GM18868 (cell line): ENCODE data around the gene PMEPA1.
A peak's percentile ranks its signal among the peaks of the same experiment; 100 is the strongest.

ENCODE experiments used
- ATAC-seq: cut with Tn5 transposase; IDR thresholded peaks from one replicate; pipeline ENCODE4 v1.9.1; 2021; ENCODE audit warnings: mild to moderate bottlenecking, moderate library complexity; ENCODE audit not compliant: unreplicated experiment

The PMEPA1 gene

GRCh38 chr20:57663681-57664451 lies 45.9 kb downstream of the PMEPA1 start:
- no peak for ATAC-seq

- no peak for ATAC-seq
These were observed 46.6 kb downstream of the PMEPA1 start for GRCh38 chr20:57663241-57663640.

GRCh38 chr20:57662456-57663240 lies 47.2 kb downstream of the PMEPA1 start:
- ATAC-seq: no peak

GRCh38 chr20:57661746-57662455 lies 47.9 kb downstream of the PMEPA1 start:
- ATAC-seq: no peak

GRCh38 chr20:57660922-57661745 lies 48.7 kb downstream of the PMEPA1 start:
- ATAC-seq: no peak

GRCh38 chr20:57660181-57660921 lies 49.5 kb downstream of the PMEPA1 start:
- ATAC-seq: no peak

GRCh38 chr20:57659517-57660180 lies 50.2 kb downstream of the PMEPA1 start:
- no peak for ATAC-seq

GRCh38 chr20:57658833-57659516 lies 50.8 kb downstream of the PMEPA1 start:
- no peak for ATAC-seq

GRCh38 chr20:57658447-57658832 lies 51.4 kb downstream of the PMEPA1 start:
- ATAC-seq: no peak

GRCh38 chr20:57657535-57658446 lies 52.0 kb downstream of the PMEPA1 start:
- no peak for ATAC-seq

GRCh38 chr20:57656821-57657534 lies 52.8 kb downstream of the PMEPA1 start:
- ATAC-seq: no peak

- no peak for ATAC-seq
These were observed 53.5 kb downstream of the PMEPA1 start for GRCh38 chr20:57656252-57656820.

- no peak for ATAC-seq
These were observed 54.0 kb downstream of the PMEPA1 start for GRCh38 chr20:57655809-57656155.

GRCh38 chr20:57654998-57655808 lies 54.6 kb downstream of the PMEPA1 start:
- ATAC-seq: no peak

- peak; percentile 62 for ATAC-seq
These were observed 55.3 kb downstream of the PMEPA1 start for GRCh38 chr20:57654363-57654997.

GRCh38 chr20:57653910-57654309 lies 55.9 kb downstream of the PMEPA1 start:
- no peak for ATAC-seq
